ENCODE data around the gene CRIP1.

The CRIP1 gene

DNA sequence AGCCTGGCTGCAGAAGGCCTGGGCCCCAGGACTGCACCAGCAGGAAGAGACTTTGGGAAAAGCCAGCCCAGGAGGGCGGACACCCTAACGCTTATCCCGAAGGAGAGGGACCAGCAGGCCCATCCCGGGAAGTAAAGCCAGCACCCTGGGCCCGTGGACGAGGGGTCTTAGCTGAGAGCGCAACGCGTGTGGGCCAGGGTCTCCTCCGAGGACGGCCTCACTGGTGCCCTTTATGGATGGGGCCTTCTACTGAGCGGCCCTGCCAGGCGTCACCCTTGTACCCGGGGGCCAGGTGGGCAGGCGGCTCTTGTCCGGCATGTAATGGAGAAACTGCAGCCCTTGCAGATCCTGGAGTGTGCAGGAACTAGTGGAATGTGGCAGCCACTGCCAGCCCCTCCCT, 18.4 kb downstream of the CRIP1 start:
- no peak for DNase-seq (ENCODE audit: low read depth in 2 of 2)

DNA sequence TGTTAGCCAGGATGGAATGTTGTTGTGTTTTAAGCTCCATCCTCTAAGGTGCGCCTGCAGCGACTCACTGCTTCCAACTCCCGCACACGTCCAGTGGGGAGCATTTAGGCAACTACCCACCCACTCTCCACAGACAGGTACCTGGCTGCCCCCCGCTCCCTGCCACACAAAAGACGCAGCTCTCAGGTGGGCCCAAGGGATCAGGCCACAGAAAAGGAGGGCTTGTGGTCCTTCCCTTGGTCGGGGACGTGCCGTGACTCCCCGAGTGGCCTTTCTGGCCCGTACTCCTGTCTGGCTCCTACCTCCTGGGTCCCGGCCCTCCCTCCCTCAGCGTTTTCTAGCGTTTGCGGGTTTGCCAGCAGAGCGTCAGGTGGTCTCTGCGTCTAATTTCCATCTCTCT, 20.6 kb downstream of the CRIP1 start:
- DNase-seq (ENCODE audit: low read depth in 2 of 2) = no peak

DNA sequence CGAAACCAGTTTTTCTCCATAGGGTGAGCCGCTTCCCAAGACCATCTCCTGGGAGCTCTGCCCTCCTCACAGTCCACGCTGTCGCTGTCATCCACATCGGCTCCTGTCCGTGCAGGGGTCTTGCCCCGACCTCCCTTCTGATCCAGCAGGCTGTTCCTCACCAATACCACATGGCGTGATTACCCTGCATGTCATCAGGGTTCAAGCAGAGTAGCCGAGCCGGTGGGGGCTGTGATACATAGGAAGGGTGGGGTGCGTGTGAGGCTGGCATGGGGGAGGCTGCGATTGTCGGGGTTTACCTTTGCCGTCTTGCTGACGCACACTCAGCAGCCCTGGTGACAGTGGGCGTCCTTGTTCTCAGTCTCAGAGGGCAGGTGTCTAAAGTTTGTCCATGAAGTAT, 21.4 kb downstream of the CRIP1 start:
- DNase-seq (ENCODE audit: low read depth in 2 of 2) = no peak

DNA sequence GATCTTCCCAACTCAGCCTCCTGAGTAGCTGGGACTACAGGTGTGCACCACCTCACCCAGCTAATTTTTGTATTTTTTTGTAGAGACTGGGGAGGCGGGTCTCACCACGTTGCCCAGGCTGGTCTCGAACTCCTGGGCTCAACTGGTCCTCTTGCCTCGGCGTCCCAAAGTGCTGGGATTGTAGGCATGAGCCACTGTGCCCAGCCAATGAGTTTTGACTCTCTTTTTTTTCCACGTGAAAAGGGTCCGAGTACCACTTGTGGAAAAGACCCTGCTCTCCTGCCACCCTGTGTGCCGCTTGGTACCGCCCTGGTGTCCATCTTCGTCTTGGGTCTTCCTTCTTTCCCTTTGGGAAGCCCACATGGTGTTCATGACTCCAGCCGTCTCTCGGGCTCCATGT, 21.9 kb downstream of the CRIP1 start:
- no peak for DNase-seq (ENCODE audit: low read depth in 2 of 2)

DNA sequence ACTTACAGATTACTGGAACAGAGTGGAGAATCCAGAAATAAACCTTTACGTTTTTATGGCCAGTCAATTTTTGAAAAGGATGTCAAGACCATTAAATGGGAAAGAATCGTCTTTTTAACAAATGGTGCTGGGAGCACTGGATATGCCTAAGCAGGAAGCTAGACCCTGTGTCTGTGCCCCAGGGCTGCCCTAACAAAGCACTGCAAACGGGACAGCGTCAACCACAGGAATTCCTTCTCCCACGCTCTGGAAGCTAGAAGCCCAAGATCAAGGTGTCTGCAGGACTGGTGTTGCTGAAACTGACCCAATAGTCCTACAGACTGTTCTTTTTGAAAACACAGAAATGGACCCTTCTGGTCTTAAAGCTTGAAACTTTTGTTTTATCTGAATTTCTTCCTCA, 30.4 kb downstream of the CRIP1 start:
- DNase-seq (ENCODE audit: low read depth in 2 of 2) = no peak

DNA sequence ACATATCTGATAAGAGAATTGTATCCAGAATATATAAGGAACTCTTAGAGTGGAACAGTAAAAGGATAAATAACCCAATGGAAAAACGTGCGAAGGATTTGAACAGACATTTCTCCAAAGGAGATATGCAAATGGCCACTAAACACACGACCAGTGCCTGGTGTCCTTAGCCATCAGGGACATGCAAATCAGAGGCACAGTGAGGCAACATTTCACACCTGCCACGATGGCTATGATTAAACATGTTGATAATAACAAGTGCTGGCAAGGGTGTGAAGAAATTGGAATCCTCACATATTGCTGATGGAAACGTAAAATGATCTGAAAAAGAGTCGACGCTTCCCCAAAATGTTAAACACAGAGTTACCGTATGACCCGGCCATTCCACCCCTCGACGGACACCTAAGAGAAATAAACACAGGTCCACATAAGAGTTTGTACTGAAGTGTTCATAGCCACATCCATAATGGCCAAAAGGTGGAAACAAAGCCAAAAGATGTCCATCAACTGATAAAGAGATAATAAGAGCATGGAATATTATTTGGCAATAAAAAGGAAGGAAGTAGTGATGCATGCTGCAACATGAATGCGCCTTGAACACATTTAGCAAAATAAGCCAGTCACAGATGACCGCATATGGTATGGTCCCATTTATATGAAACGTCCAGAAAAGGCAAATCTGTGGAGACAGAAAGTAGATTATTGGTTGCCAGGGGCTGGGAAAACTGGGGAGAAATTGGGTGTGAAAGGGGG, 33.4 kb downstream of the CRIP1 start:
- no peak for DNase-seq (ENCODE audit: low read depth in 2 of 2)

DNA sequence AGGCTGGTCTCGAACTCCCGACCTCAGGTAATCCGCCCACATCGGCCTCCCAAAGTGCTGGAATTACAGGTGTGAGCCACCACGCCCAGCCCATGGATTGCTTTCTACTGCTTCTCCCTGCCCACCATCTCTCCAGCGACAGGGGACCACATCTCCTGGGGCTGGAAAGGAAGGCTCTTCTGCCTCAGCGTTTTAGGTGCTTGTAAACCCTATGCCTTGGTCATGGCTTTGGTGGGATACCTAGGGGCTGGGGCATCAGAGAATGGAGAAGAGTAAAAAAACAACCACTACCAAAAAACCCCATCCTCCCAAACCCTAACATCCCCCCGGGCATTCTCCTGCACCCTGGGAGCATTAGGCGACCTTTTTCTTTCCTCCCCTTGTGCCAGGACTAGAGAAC, 38.6 kb downstream of the CRIP1 start:
- no peak for DNase-seq (ENCODE audit: low read depth in 2 of 2)

DNA sequence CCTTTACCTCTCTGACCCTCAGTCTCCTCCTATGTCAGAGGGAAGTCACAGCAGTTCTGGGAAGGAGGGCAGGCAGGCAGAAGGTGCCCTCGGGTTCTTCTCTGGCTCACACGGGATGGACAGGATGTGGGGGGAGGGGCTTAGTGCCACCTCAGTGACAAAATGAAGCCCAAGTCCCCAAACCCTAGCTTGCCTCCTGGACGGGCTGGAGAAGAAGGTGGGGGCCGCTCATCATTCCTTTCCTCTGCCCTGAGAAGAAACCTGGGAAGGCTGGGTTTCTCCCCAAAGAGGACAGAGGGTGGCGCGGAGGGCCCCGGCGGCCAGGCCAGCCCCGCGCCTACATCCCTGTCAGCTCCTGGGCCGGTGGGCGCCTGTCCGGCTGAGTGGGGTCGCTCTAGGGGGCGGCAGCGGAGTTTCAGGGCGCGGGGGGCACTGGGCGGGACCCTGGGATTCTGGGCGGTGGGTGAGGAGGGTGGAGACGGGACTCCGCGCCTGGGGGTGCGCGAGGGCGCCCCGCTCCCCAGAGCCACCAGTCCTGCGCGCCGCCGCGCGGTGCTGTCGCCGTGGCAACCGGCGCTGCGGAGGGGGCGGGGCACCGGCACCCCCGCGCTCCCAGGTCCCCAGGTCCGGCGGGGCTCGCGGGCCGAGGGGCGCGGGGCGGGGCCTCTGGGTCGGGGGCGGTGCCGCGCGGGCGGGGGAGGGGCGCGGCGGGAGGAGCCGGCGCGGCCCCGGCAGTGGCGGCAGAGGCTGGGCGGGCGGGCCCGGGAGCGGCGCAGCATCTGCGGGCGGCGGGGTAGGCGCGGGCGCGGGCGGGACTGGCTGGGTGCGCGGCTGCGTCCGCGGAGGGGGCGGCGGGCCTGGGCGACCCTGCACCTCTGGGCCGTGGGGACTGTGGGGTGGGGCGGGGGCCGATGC, 39.4 kb downstream of the CRIP1 start, which contains the start of gene TMEM121:
Gene TMEM121, plus strand, starts transcription at position 723 of the 915 bp plus-strand sequence. CDS start 2,252 bp downstream, outside the sequence.
- no peak for DNase-seq (ENCODE audit: low read depth in 2 of 2)

DNA sequence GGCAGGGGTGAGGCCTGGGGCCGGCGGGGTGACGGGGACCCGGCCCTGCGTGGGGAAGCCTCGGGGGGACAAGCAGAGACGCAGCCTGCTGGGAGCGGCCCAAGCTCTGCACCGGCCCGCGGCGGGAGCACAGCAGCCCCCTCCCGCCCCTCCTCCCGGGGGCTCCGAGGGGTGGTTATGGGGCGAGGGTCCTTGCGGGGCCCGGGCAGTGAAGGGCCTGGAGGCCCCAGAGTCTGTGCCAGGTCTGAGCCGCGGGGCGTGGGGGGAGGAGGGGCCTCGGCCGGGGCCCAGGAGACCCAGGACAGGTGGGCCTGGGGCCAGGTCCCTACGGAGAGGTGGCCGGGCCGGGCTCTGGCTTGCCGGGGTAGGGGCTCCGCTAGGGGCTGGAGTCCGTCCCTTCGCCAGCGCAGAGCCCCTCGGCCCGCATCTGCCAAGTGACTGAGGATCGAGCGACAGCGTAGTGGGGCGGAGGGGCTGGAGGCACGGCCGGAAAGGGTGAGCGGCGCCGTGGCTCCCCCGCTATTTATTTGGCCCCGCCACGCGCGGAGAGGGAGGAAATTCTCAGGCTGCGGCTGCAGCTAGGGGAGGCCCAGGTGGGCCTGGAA, 40.2 kb downstream of the CRIP1 start:
- DNase-seq (ENCODE audit: low read depth in 2 of 2) = no peak

DNA sequence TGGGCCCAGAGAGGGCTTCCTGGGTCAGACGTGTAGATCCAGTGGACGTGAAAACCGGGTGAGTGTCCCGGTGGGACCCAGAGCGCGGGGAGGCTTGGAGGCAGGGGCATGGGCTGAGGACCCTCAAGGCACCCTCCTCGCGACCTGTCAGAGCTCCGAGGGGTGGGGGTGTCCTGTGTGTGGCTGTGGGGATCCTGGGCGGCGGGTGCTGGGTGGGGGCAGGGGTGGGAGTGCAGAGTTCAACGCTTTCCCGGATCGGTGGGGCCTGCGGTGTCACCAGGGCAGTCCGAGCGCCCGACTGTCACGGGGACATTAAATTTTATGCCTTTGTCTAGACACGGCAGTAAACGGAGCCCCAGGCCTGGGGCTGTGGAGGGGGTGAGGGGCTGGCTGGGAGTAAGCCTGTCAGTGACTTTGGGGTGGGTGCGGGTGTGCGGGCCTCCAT, 40.7 kb downstream of the CRIP1 start:
- DNase-seq (ENCODE audit: low read depth in 2 of 2) = no peak

DNA sequence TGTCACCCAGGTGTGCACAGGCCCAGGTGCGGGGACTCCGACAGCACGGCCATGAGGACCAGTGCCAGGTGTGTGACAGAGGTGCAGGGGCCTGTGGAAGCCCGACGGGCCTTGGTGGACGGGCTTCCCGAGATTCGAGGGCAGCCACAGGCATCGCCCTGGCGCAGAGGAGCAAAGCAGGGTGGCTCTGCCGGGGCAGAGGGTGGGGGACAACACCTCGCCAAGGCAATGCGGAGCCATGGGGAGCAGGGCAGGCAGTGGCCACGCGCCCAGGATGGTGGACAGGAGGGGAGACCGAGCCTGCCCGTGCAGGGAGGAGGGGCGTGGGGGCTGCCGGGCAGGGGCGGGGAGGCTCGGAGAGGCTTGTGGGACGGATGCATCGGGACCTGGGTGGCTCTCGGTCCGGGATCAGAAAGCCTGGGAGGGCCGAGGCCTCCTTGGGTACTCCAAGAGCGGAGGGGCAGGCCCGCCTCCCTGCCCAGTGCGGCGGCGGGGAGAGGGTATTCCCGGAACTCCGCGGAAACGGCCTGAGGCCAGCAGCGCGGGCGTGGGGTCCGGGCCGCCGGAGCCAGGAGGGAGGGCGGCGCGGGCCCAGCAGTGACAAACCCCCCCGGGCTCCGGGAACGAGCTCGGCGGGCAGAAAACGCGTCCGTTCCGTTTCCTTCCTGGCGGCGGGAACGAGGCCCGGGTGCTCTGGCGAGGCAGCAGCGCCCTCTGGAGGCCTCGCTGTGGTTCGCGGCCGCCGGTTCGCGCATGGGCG, 41.3 kb downstream of the CRIP1 start:
- peak; percentile 69 to 71 for DNase-seq (ENCODE audit: low read depth in 2 of 2)

DNA sequence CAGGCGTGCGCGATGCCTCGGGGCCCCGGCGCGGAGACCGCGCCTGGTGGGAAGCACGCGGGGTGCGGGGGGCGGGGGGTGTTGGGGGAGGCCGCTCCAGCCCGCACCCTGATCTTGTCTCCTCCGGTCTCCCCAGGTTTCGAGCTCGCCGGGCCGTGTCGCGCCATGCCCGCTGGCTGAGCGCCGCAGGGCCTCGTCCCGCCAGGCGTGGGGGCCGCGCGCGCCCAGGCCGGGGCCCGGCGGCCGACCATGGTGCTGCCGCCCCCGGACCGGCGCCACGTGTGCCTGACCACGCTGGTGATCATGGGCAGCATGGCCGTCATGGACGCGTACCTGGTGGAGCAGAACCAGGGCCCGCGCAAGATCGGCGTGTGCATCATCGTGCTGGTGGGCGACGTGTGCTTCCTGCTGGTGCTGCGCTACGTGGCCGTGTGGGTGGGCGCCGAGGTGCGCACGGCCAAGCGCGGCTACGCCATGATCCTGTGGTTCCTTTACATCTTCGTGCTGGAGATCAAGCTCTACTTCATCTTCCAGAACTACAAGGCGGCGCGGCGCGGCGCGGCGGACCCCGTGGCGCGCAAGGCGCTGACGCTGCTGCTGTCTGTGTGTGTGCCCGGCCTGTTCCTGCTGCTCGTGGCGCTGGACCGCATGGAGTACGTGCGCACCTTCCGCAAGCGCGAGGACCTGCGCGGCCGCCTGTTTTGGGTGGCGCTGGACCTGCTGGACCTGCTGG, 42.1 kb downstream of the CRIP1 start:
- DNase-seq (ENCODE audit: low read depth in 2 of 2) = peak in 1 of 2 donors; percentile 59

DNA sequence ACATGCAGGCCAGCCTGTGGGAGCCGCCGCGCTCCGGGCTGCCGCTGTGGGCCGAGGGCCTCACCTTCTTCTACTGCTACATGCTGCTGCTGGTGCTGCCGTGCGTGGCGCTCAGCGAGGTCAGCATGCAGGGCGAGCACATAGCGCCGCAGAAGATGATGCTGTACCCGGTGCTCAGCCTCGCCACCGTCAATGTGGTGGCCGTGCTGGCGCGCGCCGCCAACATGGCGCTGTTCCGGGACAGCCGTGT, 42.6 kb downstream of the CRIP1 start:
- no peak for DNase-seq (ENCODE audit: low read depth in 2 of 2)

DNA sequence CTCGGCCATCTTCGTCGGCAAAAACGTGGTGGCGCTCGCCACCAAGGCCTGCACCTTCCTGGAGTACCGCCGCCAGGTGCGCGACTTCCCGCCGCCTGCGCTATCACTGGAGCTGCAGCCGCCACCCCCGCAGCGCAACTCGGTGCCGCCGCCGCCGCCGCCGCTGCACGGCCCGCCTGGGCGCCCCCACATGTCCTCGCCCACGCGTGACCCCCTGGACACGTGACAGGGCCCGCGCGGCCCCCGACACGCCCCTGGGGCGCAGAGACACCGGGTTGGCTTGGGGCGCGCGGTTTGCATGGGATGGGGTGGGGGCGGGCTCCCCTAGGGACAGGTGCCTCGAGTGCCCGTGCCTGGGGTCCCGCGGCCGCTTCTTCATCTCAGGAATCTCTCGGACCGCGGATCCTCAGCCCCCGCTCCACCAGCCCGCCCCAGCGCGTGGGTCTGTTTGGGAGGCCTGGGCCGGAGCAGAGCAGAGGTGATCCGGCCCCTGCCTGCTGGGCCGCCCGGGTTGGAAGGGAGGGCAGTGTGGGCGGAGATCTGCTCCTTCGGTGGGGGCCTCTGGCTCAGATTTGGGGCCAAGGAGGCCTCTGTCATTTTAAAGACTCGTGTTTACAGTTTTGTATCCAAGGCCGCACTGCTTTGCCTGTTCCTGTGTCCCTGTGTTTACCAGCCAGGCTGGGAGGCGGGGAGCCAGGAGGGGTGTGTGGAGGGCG, 43.0 kb downstream of the CRIP1 start:
- no peak for DNase-seq (ENCODE audit: low read depth in 2 of 2)

DNA sequence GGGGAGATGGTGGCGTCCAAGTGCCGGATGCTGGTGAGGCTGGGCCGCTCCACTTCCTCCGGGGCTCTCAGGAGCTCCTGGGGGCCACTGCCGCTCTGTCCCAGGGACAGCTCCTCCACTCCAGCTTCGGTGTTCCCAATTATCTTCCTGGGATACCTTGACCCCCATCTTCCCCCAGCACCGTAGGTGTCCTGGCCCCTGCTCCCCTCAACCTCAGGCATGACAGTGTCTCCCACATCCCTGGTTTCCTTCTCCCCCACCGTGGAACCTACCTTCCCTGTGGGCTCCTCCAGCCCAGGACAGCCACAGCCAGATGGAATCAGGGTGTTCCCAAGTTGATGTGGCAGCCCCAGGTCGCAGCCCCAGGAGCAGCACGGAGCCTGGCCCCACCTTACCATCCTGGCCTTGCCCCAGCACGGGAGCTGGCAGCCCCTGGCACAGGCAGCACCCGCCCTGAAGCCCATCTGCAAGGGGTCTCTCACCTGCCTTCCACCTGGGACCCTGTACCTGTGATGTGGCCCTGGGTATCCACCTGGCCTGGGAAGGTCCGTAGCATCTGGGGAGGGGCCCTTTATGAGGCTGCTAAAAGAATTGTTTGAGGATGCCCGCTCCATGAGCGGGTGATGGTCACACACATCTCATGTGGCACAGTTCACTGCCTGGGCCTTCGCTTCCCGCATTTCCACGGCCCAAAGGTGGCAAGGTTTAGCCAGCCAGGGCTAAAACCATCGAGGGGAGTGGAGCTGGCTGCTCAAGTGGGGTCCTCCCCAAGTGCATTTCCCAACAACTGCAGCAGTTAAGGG, 43.8 kb downstream of the CRIP1 start:
- DNase-seq (ENCODE audit: low read depth in 2 of 2) = no peak

DNA sequence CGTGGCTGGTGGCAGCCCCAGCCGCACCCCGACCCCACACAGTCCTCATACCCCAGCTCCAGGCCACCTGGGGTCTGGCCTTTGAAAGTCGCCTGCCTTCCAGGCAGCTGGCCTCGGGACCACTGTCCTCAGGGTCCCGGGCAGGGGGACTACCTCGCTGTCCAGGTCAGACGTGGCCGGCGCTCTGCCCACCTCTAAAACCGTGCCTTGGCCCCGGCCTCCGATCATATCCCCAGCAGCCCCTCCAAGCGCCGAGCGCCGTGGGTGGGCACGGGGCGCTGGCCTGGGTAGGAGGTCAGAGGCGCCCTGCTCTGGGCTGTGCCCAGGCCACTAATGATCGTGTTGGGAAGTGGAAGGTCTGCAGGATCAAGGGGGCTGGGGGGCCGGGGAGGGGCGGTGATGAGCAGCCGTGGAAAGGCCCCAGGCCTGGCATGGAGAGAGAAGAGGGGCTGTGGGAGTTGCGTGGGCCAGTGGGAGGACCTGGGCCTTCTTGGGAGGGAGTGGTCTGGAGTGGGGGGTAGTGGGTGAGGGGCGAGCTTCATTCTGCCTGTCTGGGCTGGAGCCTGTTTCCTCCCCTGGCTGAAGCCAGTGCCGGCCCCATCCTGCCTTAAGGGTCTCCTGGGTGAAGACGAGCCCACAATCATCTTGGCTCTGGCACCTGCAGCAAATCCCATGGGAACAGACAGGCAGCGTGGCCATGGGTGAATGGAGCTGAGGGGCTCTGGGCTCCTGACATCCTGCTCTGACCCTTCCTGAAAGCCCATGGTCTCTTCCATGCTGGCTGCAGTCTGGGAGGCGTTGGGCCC, 44.6 kb downstream of the CRIP1 start:
- no peak for DNase-seq (ENCODE audit: low read depth in 2 of 2)

DNA sequence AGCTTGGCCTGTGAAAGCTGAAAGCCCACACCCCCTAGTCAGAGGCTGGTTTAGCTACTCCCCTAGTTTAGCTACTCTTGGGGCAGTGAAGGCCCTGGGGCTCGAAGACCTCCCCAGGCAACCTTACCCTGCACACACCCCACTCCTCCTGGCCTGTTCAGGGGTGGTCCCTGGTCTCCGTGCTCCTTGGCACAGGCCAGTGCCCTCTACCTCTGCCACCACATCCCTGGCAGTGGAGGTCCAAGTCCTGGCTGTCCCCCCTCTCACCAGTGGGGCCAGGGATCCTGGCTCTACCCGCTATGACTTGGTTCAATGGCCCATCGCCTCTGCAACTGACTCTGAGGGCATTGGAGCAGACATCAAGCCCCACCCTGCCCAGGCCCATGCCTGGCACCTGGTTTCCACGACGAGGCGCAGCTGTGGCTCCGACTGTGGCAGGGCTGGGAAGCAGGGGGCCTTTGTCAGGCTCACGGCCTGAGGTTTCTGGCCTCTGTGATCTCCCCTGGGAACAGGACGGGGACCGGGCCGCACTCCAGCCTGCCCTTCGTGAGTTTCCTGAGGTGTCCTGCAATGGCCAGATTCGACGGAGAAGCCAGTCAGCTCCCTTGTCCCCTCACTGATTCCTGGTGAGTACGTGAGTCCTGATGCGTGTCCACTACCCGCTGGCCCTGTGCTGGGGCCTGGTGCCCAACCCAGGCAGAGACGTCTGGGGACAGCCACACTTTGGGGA, 45.4 kb downstream of the CRIP1 start:
- no peak for DNase-seq (ENCODE audit: low read depth in 2 of 2)

DNA sequence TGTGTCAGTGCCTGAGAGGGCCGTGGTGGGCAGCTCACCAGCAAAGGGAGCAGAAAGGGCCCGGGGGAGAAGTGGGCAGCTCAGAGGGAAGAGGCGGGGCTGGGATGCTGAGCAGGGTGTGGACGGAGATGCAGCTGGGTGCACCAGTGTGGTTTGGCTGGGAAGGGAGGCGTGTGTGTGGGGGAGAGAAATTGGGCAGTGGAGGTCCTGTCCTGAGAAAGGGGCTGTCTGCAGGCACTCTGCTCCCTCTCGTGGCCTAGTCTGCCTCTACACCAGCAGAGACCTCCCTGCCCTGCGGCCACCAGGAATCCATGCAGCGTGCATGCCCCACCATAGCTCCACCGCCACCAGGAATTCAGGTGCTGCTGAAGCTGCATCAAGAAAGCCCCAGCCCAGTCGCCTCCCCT, 46.1 kb downstream of the CRIP1 start:
- no peak for DNase-seq (ENCODE audit: low read depth in 2 of 2)
